Neural progenitor cell (in vitro differentiated cells): ENCODE measurements around the gene PLXDC2. TPM values are rescaled to one million over a fixed set of nuclear protein-coding genes. Genes with fewer than 3 reads are reported as not detected.

ENCODE experiments used
- DNase-seq: peaks from one replicate; pipeline ENCODE4 v3.0.0-alpha.2; 2016; ENCODE audit warnings: low spot score
- H2AFZ ChIP-seq: fragments of 200-600 bp; sonication (generic); replicated peaks from 2 replicates; pipeline ENCODE4 v1.6.1; 2016; ENCODE audit warnings: antibody characterized with exemption
- H3F3A ChIP-seq: fragments of 200-600 bp; sonication (generic); 2 replicates; pipeline ENCODE4 v1.6.1; 2016; ENCODE audit warnings: antibody characterized with exemption, low read depth
- H3K27ac ChIP-seq: fragments of 200-600 bp; sonication (generic); 2 replicates; pipeline ENCODE4 v1.5.1; 2016; ENCODE audit warnings: mild to moderate bottlenecking
- H3K27me3 ChIP-seq: fragments of 200-600 bp; sonication (generic); 2 replicates; pipeline ENCODE4 v1.6.1; 2016; ENCODE audit warnings: mild to moderate bottlenecking, moderate library complexity
- H3K36me3 ChIP-seq: fragments of 200-600 bp; sonication (generic); 2 replicates; pipeline ENCODE4 v1.5.1; 2016
- H3K4me1 ChIP-seq: fragments of 200-600 bp; sonication (generic); 2 replicates; pipeline ENCODE4 v1.6.1; 2016; ENCODE audit warnings: mixed run types
- H3K4me2 ChIP-seq: fragments of 200-600 bp; sonication (generic); 2 replicates; pipeline ENCODE4 v1.6.1; 2016
- H3K4me3 ChIP-seq: fragments of 200-600 bp; sonication (generic); 2 replicates; pipeline ENCODE4 v1.5.1; 2016
- H3K79me2 ChIP-seq: fragments of 200-600 bp; sonication (generic); 2 replicates; pipeline ENCODE4 v1.6.1; 2016; ENCODE audit warnings: low read depth
- H3K9ac ChIP-seq: fragments of 200-600 bp; sonication (generic); 2 replicates; pipeline ENCODE4 v1.6.1; 2016
- H3K9me3 ChIP-seq: fragments of 200-600 bp; sonication (generic); 2 replicates; pipeline ENCODE4 v1.5.1; 2016; ENCODE audit warnings: low read depth
- H4K20me1 ChIP-seq: fragments of 200-600 bp; sonication (generic); 2 replicates; pipeline ENCODE4 v1.6.1; 2016; ENCODE audit warnings: low read depth
- H3K27ac Mint-ChIP-seq: 3 replicates; pipeline ENCODE4 v1.8.0; 2021; ENCODE audit warnings: mixed read lengths
- H3K27me3 Mint-ChIP-seq: 2 replicates; pipeline ENCODE4 v1.8.0; 2022; ENCODE audit warnings: low read depth, mild to moderate bottlenecking, inconsistent platforms, moderate library complexity, mixed read lengths; ENCODE audit not compliant: insufficient read depth
- H3K36me3 Mint-ChIP-seq: 3 replicates; pipeline ENCODE4 v1.8.0; 2021; ENCODE audit warnings: mixed read lengths
- H3K4me1 Mint-ChIP-seq: 3 replicates; pipeline ENCODE4 v1.8.0; 2021; ENCODE audit warnings: mixed read lengths
- H3K4me3 Mint-ChIP-seq: 3 replicates; pipeline ENCODE4 v1.8.0; 2021; ENCODE audit warnings: mild to moderate bottlenecking, moderate library complexity, mixed read lengths
- H3K9me3 Mint-ChIP-seq: 3 replicates; pipeline ENCODE4 v1.8.0; 2020; ENCODE audit warnings: mixed read lengths
- EZH2 ChIP-seq: fragments of 200-600 bp; sonication (generic); IDR thresholded peaks from 2 replicates; pipeline ENCODE4 v1.6.1; 2017; ENCODE audit warnings: antibody characterized with exemption, mild to moderate bottlenecking, moderate library complexity
- EZH2phosphoT487 ChIP-seq: fragments of 200-600 bp; sonication (generic); IDR thresholded peaks from 2 replicates; pipeline ENCODE4 v1.6.1; 2017; ENCODE audit warnings: antibody characterized with exemption
- total RNA-seq: library from RNA; depleted of rRNA; stranded (reverse); fragments of >200 nt; gene quantifications from 2 replicates; pipeline ENCODE4 v1.2.3, GENCODE V29; 2015; ENCODE audit warnings: low replicate concordance
- TF ChIP-seq, protein P1 (sequence below): fragments of 200-600 bp; sonication (generic); IDR thresholded peaks from 2 replicates; pipeline ENCODE4 v1.5.1; 2017; ENCODE audit warnings: antibody characterized with exemption, mild to moderate bottlenecking

Gene PLXDC2
- total RNA-seq, 1 donor from 2014 or later = 44.2 TPM

DNA sequence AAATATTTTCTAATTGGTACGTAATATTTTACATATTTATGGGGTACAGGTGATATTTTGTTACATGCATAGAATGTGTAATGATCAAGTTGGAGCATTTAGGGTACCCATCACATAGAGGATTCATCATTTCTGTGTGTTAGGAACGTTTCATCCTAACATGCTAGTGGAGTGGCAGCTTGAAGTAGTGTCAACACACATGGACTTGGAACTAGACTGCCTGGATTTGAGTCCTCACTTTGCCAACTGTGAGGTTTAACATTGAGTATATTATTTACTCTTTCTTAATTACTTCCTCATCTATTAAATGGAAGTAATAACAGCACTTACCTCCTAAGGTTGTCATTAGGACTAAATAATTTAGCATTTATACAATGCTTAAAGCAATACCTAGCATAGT lies 241.9 kb downstream of the PLXDC2 start:
- DNase-seq = no peak
- H3K9ac ChIP-seq = no peak overlapping the region
- TF ChIP-seq, protein P1, sequence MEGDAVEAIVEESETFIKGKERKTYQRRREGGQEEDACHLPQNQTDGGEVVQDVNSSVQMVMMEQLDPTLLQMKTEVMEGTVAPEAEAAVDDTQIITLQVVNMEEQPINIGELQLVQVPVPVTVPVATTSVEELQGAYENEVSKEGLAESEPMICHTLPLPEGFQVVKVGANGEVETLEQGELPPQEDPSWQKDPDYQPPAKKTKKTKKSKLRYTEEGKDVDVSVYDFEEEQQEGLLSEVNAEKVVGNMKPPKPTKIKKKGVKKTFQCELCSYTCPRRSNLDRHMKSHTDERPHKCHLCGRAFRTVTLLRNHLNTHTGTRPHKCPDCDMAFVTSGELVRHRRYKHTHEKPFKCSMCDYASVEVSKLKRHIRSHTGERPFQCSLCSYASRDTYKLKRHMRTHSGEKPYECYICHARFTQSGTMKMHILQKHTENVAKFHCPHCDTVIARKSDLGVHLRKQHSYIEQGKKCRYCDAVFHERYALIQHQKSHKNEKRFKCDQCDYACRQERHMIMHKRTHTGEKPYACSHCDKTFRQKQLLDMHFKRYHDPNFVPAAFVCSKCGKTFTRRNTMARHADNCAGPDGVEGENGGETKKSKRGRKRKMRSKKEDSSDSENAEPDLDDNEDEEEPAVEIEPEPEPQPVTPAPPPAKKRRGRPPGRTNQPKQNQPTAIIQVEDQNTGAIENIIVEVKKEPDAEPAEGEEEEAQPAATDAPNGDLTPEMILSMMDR = no peak
- TF ChIP-seq EZH2 (no peak), EZH2phosphoT487 (no peak)
- Mint-ChIP-seq H3K27ac (no peak overlapping the region), H3K27me3 (no peaks in the 10 kb centered on the region), H3K9me3 (no peaks in the 10 kb centered on the region), H3K36me3 (peaks cover 2% of the 10 kb centered on the region), H3K4me1 (no peaks in the 10 kb centered on the region), H3K4me3 (no peak overlapping the region)
- H3K4me2 ChIP-seq = no peak overlapping the region
- peaks cover 7% of the 10 kb centered on the region for H3K9me3 ChIP-seq
- H3K4me1 ChIP-seq = no peaks in the 10 kb centered on the region
- H3K27me3 ChIP-seq = no peaks in the 10 kb centered on the region
- no peaks in the 10 kb centered on the region for H3K36me3 ChIP-seq
- no peak overlapping the region for H3K4me3 ChIP-seq
- H3F3A ChIP-seq = no peaks in the 10 kb centered on the region
- H3K27ac ChIP-seq = no peak overlapping the region
- H3K79me2 ChIP-seq = peaks cover 7% of the 10 kb centered on the region
- H2AFZ ChIP-seq = no peak overlapping the region
- no peaks in the 10 kb centered on the region for H4K20me1 ChIP-seq

DNA sequence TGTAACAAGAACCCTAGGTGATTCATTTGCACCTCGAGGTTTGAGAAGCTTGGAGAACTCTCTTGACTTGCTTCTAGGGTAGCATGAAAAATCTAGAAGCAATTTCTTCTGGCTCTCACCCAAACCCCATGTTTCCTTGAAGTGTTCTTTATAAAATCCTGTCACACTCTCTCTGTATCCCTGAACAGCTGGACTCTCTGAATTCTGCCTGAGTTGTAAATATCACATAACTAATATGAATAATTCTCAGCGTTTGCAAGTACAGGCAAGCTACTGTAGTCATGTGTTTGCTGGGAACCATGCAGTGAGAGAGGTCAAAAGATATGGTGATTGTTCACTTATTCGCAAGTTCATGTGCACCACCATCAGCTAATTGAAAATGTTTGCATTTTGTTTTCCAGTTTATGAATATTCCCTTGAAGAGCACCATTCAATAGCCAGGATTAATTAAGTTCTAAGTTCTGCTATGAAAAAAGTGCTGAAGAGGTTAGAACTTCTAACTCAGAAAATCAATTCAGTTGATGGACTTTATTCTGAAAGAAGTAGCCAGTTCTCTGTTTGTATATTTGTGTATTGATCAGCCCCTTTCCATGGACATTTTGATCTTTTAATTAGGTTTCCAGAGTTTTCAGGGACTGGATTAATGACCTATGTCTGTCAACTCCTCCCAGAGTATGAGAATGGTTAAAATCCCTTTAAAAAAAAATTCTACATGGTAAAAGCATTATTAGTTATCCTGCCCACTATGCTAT lies 243.0 kb downstream of the PLXDC2 start:
- Histone ChIP-seq H2AFZ (no peak overlapping the region), H3K9me3 (peaks cover 7% of the 10 kb centered on the region), H3K27ac (no peak overlapping the region), H3K36me3 (no peaks in the 10 kb centered on the region), H3K4me2 (no peak overlapping the region), H3K9ac (no peak overlapping the region), H3F3A (no peaks in the 10 kb centered on the region), H3K4me1 (no peaks in the 10 kb centered on the region), H4K20me1 (no peaks in the 10 kb centered on the region), H3K27me3 (no peaks in the 10 kb centered on the region), H3K4me3 (no peak overlapping the region), H3K79me2 (peaks cover 7% of the 10 kb centered on the region)
- Mint-ChIP-seq H3K9me3 (no peaks in the 10 kb centered on the region), H3K36me3 (peaks cover 2% of the 10 kb centered on the region), H3K4me1 (no peaks in the 10 kb centered on the region), H3K27ac (no peak overlapping the region), H3K4me3 (no peak overlapping the region), H3K27me3 (no peaks in the 10 kb centered on the region)
- no peak for DNase-seq
- TF ChIP-seq, protein P1 = no peak

DNA sequence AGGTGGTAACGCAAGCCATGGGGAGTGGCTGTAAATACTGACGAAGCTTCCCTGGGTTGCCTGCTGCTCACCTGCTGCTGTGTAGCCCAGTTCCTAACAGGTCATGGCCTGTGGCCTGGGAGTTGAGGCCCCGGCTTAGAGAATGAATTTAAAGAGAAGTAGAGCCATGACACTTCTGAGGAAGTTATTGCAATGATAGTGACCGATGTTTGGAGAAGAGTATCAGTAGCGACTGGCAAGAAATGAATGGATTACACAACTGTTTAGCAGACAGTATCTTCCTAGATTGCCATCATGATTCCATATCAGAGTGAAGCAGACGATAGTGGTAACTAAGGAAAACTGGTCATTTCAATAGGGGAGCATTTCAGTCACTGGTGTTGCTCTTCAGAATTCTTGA lies 249.6 kb downstream of the PLXDC2 start:
- no peak overlapping the region for H2AFZ ChIP-seq
- H3K27ac ChIP-seq = no peak overlapping the region
- H3K9me3 ChIP-seq = peaks cover 7% of the 10 kb centered on the region
- no peak overlapping the region for H3K4me3 ChIP-seq
- H3K79me2 ChIP-seq = peaks cover 5% of the 10 kb centered on the region
- no peak overlapping the region for H3K9ac ChIP-seq
- H3K27me3 ChIP-seq = no peaks in the 10 kb centered on the region
- H3K4me1 ChIP-seq = no peaks in the 10 kb centered on the region
- H4K20me1 ChIP-seq = no peaks in the 10 kb centered on the region
- H3F3A ChIP-seq = no peaks in the 10 kb centered on the region
- Mint-ChIP-seq H3K9me3 (peaks cover 1% of the 10 kb centered on the region), H3K27ac (no peak overlapping the region), H3K36me3 (peaks cover 29% of the 10 kb centered on the region), H3K27me3 (no peaks in the 10 kb centered on the region), H3K4me1 (no peaks in the 10 kb centered on the region), H3K4me3 (no peak overlapping the region)
- H3K36me3 ChIP-seq = peaks cover 6% of the 10 kb centered on the region
- H3K4me2 ChIP-seq = no peak overlapping the region
- TF ChIP-seq, protein P1 = no peak
- TF ChIP-seq EZH2 (no peak), EZH2phosphoT487 (no peak)
- no peak for DNase-seq
